HG03575 (cell line): ENCODE data around the gene PPARD.
"Not testable (repeated sequence)": the region's sequence is repeated elsewhere in the genome, so short reads cannot be mapped to it uniquely, and the experiment has no call there.

ENCODE experiments used
- ATAC-seq: cut with Tn5 transposase; IDR thresholded peaks from one replicate; pipeline ENCODE4 v1.9.1; 2021; ENCODE audit not compliant: unreplicated experiment, insufficient number of reproducible peaks, low FRiP score; ENCODE audit errors: extremely low read depth

The PPARD gene

DNA sequence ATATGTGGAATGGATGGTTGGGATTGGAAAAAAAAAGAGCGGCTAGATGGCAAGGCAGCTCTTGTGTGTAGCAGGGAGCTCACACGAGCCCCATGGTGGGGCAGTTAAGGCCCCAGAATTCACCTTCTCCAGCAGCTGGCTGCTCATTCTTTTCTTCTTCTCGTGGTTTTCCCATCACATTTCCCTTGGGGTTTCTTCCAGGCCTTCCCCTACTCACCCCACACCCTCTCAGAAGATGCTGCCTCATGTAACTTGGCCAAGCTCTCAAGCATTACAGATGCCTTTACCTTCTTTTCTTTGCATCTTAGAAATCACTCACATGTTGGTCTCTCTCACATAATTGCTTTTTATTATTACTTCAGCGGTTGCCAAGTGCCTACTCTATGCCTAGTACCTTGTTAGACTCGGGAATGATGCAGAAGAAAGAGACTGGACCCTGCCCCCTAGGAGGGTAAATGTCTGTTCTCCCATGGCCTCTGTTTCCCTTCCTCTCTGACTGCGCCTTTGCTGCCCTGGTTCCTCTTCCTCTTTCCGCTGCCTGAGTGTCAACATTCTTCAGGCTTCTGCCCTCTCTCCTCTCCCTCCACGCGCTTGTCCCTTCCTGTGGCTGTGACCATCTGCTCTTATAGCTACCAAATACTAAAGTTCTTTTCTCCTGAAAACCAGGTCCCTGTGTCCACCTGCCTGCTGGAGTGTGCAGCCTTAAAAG is 28.6 kb downstream of the PPARD start:
- no peak for ATAC-seq

DNA sequence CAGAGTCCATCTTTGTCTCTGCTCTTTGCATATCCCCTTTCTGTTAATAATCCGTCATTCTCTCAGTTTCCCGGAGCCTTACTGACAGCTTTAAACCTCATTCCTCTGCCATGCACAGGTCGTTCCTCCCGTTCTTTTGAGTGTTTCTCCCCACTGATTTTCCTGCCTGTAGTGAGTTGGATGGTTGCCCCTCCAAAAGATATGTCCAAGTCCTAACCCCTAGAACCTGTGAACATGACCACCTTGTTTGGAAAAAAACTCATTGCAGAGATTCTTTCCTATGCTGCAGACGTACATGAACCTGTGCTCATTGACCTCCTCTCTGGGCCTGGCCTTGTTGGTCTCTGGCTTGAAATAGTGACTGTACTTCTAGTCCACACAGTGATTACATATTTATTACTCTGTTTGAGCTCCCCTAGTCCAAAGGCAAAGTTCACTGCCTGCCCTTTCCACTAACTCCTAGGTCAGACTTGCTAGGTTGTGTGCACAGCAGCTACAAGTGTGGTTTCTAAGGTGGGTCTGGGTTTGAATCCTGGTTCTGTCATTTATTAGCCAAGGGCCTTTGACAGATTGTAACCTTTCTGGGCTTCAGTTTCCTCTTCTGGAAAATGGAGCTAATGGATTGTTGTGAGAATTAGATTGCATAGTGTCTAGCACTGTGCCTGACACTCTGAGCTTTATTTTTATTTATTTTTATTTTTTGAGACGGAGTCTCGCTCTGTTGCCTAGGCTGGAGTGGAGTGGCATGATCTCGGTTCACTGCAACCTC is 29.3 kb downstream of the PPARD start:
- no peak for ATAC-seq

DNA sequence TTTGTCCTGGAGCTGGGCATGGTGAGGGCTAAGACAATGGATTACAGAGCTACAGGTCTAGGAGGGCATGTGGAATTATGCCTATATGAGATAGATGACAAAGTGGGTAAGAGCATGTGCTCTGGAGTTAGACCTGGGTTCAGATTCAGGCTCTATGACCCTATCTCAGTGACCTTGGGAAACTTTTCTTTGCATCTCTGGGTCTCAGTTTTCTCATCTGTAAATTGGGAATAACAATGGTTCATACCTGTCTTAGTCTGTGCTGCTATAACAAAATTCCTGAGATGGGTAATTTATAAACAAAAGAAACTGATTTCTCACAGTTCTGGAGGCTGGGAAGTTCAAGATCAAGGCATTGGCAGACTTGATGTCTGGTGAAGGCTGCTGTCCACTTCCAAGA is 30.3 kb downstream of the PPARD start:
- no peak for ATAC-seq

DNA sequence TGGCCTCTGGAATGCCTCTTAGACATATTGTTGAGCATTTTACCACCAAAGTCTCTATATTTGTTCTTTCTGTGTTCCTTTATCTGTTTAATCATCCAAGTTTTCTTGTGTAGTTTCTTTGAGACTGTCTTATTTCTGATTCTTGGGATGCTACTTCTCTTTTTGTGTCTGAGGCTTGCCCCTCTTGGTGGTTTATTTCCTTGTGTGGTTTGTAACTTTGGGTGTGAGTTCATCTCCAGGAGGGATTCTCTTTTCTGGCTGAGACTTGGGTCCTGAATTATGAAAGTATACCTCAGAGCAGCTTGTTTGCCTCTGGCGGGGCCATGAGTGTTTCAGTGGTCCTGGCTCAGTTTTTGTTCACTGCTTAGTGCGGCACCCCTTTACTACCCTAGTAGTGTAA is 33.9 kb downstream of the PPARD start:
- ATAC-seq = no peak

DNA sequence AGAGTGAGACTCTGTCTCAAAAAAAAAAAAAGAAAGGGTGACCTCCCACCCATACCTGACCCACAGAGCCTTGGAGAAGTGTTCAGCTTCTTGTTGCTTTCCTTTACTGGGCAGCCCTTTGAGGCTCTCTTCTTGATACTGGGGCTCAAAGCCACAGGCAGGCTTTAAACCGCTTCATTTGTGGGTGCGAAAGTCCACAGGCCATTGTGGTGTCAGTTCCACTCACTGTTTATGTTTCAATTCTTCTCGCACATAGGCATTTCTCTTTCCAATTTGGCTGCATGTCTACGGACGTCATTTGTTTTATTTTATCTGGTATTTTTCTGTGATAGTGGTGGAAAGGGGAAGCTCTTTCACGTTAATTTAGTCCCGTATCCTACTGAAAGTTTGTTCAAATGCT is 34.6 kb downstream of the PPARD start:
- no peak for ATAC-seq

DNA sequence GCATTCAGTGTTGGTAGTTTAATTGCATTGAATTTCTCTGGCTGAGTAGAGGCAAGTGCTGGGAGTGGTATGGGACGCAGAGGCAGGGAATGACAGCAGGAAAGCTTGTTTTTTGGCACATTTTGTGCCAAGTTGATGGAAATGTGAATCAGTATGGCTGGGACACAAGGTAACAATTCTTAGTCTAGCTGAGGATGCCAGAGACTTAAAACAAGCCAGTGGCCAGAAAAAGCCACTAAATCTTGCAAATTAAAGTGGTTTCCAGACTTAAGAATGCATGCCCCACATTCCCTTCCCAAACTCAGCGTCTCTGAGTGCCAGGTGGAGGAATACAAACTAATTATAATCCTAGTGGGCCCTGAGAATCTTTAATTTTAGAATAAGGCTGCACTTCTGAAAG is 35.9 kb downstream of the PPARD start:
- ATAC-seq = no peak

DNA sequence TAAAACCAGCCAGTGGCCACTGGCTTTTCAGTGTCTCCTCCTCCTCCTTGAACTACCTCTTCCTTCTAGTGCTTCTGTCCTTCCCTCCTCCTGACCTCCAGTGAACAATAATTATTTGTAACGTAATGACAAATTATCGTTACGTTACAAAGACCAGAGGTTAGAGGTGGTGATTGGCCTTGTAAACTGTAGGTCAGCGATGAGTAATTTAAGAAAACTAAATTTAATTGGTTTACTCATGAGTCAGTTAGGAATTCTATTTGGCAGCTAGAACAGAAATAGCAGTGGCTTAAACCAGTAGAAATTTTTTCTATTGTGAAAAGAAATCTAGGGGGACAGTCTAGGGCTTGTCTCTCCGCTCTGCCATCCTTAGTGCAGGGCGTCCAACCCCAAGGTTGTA is 38.8 kb downstream of the PPARD start:
- ATAC-seq = no peak

DNA sequence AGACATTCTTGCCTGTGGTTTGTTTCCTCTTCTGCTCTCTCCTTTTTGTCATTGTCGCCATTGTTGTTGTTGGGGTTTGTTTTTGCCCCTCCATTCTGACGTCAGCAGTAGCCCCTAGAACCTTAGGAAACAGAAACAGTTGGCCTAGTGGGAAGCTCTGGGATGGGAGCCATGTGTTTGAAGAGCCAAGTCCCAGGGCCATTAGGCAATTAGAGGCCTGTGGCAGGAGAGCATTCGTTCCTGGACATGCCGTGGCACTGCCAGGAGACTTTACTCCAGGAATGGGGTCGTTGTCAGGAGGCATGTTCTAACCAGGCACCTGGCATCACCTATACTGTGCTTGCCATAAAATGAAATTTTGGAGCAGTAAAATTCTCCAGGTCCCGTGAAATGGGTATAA is 39.7 kb downstream of the PPARD start:
- no peak for ATAC-seq

DNA sequence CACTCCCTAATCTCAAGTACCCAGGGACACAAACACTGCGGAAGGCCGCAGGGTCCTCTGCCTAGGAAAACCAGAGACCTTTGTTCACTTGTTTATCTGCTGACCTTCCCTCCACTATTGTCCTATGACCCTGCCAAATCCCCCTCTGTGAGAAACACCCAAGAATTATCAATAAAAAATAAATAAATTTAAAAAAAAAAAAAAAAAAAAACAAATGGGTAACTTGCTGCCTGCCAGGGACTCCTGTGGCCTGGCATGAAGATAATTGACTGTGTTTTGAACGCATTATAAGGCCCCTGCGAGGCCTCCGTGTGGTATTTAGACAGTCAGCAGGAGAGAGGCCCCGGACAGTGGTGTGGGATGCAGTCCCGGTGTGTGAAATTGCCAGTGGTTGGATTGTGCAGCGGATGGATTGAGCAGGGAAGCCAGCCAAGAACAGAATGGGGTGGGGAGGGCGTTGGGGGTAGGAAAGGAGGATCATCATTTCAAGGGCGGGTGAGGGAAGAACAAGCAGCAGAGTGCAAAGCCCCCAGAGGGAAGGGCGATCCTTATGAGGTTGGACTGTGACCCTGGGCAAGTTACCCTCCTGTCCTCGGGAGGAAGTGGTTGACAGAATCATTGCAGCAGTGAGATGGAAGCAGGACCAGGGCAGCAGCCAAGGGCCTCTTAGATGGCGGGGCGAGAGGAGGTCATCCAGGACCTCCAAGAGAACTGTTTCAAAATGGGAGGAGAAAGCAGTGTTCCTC is 43.3 kb downstream of the PPARD start:
- no peak for ATAC-seq

DNA sequence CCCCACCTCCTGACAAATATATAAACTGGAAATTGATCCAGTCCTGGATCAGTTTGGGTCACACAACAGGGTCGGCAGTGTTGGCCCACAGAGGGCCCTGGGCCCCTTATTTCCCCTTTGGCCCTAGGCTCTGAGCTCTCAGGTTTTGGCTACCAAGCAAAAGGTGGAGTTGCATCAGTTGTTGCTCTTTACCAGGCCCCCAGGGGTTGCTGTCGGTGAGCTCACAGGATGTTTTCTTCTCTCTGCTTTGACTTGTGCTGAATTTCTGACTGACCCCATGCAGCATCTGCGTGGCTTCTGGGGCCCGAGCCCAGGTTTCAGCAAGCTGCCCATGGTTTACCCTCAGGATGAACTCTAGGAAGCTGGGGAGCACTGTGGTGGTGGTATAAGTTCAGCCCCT is 44.6 kb downstream of the PPARD start:
- ATAC-seq = no peak

DNA sequence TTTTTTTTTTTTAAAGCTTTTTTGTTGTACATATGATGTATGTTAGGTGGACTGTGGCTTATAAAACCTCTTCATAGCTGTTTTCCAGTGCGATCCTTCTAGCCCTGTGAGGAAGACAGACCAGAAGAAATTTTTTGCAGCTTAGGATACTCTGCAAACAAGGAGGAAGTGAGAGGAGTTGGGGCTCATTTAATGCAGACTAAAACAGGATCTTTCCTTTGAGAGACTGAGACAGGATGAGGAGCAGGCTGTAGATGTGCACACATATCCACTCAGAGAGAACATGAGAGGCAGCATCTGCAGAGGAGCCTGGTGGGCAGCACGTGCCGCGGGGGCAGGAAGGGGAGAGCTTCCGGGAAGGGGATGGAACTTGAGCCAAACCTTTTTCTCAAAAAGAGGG is 45.7 kb downstream of the PPARD start:
- ATAC-seq = no peak

DNA sequence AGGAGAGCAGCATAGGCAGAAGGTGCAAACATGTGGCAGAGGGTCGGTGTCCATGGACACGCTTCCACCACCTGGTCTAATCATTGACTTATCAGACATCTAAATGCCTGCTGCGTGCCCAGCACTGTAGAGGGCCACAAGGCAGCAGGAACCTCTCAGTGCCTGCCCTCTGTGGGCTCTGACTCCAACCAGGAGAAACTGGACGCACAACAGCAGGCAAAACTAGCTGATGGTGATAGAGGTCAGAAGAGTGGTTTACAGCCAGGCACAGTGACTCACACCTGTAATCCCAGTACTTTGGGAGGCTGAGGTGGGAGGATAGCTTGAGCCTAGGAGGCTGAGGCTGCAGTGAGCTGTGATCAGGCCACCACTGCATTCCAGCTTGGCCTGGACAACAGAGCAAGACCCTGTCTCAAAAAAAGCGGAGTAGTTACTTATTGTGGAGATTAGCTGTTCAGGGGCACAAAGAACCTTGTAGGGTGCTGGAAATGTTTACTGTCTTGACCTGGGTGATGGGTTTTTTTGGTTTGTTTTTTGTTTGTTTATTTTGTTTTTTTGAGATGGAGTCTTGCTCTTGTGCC is 46.5 kb downstream of the PPARD start:
- ATAC-seq = no peak

DNA sequence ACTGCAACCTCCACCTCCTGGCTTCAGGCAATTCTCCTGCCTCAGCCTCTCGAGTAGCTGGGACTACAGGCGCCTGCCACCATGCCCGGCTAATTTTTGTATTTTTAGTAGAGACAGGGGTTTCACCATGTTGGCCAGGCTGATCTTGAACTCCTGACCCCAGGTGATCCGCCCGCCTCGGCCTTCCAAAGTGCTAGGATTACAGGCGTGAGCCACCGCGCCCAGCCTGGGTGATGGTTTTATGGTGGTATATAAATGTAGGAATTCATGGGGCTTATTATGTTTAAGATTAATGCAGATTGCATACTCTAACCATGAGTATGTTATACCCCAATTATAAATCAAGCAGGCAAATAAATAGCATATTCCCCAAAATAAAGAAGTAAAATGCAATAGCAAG is 47.0 kb downstream of the PPARD start:
- not testable (repeated sequence) for ATAC-seq

DNA sequence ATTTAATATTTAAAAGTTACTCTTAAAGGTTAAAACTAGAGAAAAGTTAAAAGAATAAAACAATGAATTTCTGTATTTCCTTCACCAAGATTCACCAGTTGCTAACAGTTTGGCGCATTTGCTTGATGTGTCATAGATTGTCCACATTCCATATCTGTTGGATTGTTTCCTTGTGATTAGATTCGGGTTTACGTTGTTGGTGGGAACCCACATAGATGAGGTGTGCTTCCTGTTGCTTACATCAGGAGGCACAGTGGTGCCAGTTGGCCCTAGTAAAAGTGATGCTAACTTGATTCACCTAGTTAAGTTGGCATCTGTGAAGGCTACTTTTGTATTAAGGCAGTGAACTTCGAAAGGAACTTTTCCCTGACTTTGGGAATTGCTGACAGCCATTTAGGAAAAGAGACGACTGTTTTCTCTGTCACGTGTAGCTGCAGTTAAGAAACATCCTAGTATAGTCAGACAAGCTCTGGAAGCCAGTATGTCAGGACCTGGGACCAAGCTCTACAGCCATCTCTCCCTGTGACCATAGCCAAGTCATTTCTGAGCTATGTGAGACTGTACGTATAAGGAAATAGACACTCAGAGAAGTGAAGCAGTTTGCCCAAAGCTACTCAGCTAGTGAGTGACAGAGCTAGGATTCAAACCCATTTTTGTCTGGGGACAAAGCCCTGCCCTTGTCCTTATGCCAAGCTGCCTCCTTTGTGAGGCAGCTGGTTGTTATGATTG is 49.0 kb downstream of the PPARD start:
- no peak for ATAC-seq

DNA sequence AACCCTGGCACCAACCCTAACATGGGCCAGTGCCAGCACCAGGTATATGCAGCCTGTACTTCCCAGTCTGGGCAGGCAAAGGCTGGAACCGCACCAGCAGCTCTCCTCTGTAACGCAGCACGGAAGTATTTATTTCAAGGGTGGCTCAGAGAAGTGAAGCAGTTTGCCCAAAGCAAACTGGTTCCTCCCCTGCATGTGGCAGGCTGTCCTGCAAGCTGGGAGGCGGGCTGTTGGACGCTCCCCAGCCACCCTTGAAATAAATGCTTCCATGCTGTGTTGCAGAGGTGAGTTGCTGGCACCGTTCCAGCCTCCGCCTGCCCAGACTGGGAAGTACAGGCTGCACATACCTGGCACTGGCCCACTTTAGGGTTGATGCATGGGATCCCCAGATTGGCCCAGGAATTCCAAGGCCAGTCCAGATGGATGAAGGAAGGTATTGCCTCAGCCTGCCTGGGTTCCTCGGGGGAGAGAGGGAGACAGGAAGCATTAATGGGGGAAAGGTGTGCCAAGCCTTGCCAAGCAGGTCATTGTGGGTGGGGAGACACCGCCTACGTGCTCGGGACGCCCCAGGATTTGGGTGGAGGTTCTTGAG is 49.8 kb downstream of the PPARD start:
- ATAC-seq = no peak

DNA sequence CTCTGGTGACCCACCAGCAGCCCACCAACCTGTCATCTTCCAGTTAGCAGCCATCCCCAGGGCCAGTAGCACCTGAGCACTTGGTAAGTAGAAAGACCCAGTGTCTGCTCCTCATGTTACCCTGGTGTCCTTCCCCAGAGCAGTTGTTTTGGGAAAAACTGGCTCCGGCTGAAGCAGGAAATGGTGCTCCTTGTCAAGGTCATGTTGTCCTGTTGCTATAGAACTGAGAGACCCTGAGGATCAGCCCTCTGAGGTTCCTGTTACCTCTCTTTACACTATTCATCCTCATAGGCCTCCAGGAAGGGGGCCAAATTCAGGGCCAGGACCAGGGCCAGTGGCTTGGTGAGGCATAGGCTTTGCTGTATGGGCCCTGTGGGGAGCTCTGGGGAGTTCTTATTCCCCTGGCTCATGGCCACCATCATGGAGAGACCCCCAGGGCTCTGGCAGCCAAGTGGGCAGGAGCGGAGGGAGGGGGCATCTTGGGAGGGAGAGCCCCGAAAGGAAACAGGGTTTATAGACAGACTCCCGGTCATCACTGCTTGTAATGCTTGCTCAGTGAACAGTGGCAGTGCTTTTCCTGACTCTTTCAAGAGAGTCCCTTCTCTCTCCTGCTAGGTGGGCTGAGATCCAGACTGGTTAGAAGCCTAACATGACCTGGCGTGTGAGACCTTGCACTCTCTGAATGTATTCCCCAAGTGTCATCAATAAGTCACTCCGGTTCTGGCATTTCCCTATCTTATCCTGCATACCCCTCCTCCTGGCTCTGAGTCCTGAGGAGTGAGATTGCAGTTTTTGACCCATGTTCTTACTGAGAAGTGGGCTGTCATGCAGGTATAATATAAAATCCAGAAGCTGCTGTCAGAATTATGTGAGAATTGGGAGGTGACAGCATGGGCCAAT is 50.7 kb downstream of the PPARD start:
- ATAC-seq = no peak

DNA sequence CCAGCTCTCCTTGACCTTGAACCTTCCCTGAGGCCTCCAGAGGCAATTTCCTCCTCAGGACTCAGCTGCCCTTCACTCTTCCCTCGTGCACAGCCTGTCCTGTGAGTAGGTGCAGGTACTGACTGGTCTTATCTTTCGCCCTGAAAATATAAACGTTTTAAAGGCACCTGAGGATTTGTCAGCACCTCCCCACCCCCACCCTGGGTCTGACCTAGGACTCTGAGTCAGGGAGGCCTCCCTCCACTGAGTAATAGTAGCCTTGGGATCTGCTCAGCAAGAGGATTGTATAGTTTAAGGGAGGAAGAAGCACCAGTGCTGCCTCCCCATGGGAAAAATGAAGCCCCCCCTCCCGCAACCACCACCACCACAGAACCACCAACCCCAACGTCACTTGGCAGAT is 54.6 kb downstream of the PPARD start:
- ATAC-seq = no peak
